Activated T-helper 9 cell treated with anti-CD3 and anti-CD28 coated beads, Interleukin-2, amount 50 U/mL, for 16 hours (primary cell): ENCODE measurements around the gene TBX20.
"Not testable (repeated sequence)": the region's sequence is repeated elsewhere in the genome, so short reads cannot be mapped to it uniquely, and the experiment has no call there.

Experiments
- DNase-seq: peaks from one replicate; pipeline ENCODE4 v3.0.0-alpha.2; 2020; ENCODE audit warnings: low read depth

The TBX20 gene

DNA sequence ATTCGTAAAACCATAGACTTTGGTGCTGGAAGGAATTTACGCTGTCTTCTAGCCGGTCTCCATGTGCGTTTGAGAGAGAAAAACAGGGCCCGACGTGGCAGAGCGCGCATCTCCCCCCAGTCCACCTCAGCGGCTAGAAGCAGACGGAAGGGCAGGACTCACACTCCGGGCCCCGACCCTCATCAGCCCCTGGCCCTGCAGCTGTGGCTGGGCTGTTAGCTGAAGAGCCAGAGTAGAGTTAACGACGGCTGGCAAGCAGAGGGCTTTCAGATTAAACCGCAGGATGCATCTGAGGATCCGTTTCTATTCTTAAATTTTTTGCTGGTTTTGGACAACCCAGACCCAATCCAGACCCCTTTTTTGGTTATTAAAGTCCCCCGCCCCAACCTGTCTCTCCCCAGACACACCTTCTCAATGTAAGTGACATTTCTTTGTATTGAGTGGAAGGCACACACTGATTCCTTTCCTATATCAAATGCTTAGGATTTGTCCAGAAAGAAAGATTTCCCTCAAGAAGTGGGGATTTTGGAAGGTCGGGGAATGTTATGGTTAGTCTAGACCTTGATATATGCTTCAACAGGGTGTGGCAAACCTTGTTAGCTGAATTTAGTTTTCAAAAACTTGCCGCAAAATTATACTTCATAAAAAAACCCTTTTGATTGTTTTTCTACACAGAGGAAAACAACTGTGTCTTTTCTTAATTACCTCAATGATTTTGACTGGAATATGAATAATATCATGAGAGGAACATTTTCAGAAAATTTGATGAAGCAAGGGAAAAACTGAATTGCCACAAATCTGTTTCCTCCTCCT lies 1.7 kb upstream of the TBX20 start:
- DNase-seq = no peak

DNA sequence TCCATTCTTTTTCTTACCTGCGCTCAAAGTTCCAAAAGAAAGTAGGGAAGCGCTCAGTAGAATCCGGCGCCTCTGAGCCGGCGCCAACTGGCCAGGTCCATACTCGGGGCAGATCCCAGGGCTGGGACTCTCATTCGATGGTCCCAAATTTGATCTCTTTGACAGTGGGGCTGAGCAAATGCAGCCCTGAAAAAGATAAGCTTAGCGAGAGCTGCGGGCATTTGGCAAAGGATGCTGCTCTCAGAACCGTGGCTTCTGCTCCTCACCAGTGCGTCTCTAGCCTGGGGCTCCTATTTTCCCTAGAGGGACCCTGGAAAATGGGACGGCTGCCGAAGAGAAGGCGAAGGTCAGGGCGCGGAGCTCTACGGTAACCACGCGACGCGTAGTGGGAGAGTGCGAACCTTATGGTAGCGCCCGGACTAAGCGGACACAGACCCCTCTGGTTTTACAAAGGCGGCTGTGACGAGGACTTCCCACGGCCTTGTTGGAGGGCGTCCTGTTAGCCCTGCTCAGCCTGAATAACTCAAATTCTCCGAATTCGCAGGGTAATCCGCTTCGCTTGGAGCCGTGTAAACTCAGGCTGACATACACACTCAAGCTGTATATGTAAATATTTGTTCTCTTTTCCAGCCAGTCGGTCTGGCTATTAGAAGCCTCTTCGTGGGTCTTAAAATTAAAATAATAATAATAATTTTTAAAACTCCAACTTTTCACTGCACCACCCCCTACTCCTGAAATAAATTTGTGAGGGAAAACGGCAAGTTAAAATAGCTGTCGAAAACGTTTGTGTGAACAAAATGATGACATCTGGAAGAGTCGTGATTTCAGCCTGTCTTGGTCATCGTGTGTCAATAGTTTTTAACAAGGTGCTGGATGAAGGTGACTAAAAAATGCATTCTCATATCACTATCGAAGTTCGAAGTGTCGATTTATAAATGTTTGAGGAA lies 869 bp upstream of the TBX20 start:
- DNase-seq = no peak

DNA sequence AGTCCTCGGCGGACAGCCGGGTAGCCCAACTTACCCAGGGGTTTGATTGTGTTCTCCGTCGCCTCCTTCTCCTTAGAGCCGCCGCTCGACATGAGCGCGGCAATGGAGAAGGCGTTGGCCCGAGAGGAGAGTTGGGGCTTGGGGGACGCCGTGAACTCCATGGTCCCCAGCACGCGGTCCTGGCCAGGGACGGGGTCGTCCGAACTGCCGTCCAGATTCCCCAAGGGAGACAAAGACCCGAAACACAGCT lies 515 bp downstream of the TBX20 start:
- DNase-seq = no peak

DNA sequence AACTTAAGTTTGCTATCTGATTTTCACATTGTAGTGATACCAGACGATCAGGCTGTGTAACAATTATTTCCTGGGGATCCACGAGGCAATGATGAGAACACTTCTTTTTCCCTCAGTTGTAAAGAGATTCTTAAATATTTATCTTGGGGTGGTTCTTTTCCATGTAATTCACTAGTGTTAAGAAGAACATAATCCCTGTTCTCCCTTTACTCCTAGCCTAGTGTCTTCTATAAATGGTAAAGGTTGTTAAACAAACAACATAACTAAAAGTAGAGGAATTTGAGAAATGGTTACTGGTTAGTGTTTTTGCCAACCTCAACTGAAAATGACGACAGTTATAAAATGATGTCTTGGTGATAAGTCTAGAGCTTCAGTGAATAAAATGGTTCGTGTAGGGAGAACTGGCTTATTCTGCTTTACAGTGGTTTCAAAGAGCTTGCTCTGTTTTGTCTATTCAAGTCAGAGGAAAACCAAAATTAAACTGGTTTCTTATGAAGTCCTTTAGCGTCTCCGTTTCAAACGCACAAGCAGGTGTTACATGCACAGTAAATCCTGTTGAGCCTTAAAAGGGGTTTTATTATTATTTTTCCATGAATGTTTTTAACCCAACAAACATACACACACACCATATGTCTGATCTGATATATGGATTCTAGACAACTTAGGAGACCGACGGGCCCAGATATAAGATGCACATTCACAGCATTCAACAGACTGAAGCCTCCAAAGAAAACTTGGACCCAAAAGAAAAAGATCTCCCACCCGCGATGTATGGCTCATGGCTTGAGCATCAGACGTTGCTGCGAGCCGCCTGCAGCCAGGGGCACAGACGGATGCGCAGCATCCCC lies 1.1 kb downstream of the TBX20 start:
- no peak for DNase-seq

DNA sequence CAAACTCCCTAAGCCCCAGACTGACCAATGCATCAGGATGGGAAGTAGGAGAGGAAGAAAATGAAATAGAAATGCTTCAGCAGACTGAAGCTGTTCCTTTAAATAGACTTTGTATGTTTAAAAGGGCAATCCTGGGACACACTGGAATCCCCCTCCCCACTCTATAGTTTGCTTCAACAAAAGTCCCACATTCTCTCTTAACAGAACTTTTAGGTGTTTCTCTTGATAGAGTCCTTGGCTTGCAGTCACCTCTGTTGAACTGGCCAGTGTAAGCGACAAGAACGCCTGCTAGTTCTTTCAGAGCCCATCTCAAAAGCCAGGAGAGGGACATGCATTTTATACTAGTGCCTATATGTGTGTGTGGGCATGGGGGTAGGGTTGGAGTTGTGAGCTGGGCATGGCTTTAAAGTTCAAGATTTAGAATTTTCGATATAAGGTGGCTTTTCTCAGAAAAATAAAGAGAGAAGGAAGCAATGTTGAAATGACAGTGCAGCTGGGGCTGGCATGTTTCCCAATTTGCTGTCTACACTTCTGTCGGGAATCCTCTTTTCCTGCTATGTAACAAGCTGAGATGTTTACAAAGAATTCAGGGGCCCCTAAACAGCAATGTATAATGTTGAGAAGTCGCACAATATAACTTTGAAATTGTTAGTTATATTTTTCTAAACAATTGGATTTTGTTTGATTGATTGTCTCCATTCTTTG lies 2.1 kb downstream of the TBX20 start:
- no peak for DNase-seq

DNA sequence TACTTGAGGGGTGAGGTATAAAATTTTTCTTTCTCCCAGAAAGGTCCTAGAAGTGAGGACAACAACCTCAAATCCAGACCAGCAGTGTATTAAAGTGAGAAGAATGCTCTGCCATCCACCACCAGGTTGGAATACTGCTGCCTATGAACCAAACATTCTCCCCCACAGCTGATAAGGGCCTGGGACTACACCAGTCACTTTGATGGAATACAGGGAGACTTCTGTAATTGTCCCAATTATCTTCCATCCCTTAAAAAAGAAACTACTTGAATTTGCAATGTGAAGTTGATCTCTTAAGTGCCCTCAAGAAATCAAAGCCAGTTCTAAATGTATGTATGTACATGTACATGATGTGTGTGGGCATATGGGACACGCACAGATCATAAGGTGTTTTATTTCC lies 3.0 kb downstream of the TBX20 start:
- no peak for DNase-seq

DNA sequence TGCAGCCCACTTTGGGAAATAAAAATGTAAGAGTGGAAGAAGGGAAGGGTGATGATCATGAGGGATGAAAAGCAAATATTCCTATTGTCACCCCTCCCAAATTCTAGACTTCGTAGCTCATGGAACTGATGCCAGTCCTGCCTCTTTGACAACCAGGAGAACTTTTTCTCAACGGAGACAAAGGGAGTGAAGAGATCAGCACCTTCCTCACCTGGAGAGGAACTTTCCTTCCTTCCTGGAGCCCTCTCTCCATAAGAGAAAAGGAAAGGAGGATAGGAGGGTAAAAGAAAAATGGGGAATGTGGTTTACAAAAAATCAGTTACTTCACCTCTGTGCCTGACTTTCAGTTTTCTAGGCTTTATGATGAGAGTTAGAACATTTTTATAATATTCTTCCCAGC lies 3.4 kb downstream of the TBX20 start:
- DNase-seq = no peak

DNA sequence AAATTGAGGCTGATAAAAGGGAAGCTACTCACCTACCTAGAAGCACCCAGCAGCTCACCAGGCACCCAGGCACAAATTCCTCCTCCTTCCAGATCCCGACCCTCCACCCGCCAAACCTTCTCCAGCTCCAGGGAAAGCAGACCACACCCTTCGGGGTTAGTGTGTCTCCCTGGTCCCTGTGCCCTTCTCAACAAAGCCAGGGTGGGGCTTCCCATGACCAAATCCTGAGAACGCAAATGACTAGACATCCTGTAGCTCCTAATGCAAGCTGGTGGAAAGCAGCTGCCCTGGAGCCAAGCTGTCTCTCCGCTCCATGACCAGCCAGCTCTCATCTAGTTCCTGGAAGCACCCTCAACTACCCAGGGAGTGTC lies 4.4 kb downstream of the TBX20 start:
- DNase-seq = no peak

DNA sequence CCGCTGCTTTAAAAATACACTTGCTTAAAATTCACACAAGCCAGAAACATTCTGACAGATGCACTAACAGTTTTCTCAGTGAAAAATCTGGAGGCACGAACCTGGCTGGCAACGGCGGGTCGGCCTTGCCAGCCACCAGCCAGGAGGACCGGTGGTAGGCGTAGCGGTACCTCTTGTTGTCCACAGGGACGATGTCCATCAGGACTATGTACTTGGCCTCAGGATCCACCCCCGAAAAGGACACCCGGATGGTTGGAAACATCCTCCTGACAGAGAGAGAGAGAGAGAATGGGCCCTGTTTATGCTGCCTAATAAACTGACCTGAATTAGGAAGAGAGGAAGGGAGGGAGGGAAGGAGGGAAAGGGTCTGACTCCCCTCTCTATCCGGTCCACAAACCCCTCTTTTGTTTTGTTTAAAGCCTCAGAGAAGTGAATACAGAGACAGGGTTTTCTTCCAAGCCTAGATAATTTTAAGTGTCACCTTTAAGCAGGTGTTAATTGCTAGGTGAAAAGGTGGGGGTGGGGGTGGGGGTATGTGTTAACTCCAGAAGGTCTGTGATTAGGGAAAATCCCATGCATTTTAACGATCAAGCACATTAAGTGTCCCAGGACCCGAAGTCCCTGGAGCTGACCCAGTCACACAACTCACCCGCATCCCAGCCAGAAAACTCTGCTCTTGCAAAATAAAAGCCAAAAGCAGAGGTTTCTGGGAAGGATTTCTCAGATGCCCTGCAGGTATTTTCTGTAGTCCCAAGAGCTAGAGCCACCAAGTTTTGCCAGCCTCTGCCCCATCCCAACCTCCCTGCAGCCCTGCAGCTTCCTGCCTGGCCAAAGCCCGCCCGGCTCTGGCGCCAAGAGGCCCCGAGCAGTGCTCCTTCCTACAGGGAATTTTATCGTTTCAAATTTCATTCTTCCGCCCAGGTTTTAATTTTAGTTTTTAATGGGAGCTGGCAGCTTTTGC lies 5.0 kb downstream of the TBX20 start:
- DNase-seq = no peak

DNA sequence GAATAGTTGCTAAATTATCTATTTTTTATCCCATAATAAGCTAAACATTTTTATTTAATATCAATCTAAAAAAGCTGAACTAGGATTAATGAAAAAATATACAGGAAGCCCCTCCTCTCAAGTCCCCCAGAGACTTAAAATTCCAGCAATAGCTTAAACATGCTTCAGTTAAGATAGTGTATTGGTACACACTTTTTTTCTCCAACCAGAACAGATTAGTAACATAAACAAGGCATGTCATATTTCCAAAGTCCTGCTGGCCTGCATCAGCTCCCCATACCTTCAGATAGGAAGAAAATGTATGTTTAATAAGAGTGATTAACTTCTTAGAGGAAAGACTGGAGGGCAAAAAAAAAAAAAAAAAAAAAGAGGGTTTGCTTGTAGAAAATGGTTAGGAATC lies 7.1 kb downstream of the TBX20 start:
- DNase-seq = no peak

DNA sequence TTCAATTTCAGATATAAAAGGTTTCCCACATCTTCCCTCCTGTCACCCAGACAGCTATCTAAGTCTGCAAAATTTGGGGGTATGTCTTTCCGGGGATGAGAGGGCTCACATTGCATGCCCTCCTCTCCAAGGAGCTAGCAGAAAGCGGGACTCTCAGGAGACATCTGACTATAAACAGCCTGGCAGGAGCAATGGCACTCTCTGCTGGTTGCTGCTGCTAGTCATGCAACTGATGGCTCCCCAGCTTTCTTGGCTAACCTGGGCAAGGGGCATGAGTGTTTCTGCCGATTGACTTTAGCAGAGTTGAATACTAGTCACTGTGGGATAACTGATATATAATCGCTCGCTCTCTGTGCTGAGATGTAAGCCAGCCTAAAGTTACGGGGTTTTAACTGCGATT lies 12.0 kb downstream of the TBX20 start:
- DNase-seq = no peak

DNA sequence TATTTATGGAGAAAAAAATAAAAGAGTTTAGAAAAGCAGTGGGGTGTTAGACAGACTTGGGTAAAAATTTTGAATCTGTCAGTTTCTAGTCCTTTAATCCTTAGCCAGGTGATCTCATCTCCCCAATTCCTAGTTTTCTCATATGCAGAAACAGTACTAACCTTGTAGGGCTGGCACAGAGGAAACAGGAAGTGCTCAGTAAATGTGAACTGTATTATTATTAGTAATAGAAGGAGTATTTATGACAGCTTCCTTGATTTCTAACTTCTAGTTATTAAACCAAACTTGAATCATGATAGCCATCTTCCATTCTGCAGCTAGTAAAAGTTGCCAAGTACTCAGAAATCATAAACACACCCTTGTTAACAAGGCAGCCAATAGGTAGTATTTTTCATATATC lies 12.5 kb downstream of the TBX20 start:
- DNase-seq = no peak

DNA sequence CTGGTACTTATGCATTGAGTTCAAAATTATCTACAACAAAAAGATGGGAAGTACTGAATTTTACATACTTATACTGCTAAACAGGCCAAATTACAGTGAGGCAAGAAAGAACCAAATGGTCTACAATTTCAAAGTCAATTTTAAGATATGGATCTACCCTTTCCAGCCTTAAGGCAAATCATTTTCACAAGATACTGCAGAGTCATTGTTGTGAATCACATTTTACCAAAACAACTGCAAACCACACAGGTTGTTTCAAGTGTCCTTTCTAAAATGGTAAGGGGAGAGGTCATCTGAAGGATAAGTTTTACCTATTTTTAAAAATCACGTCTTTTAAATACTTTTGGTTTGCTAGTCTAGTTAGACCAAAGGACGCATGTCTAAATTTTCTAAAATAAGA lies 12.9 kb downstream of the TBX20 start:
- DNase-seq = not testable (repeated sequence)

DNA sequence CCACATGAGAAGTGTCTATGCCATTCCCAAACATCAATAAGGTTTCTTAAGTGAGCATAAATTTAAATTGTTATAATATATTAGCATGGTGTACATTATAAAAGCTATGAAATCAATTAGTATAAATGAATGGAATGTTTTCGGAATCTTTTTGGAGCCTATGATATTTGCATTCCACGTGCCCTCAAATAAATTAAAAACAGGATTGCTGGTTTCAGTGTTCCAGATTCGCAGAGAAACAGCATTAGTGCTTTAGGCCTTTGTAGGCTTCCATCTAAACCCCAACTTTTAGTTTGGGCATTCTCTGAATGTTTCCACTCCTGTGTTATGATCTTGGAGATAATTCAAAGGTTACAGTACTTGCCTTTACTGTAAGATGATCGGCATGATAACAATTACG lies 15.4 kb downstream of the TBX20 start:
- not testable (repeated sequence) for DNase-seq

DNA sequence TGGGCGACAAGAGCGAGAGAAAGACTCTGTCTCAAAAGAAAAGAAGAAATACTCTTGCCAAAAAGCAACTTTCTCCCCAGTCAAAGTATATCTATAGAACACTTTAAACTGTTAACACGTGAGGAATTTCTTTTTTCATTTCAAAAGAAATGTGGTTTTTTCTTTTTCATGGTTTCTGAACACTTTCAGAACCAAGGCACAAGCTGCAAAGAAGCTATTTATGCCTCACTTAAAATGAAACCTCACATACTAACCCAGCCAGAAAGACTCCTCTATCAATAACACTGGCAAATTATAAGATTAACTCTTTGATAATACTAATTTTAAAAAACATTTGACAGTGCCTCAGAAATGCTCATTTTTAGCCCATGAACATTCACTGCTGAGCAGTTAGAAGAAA lies 20.9 kb downstream of the TBX20 start:
- no peak for DNase-seq

DNA sequence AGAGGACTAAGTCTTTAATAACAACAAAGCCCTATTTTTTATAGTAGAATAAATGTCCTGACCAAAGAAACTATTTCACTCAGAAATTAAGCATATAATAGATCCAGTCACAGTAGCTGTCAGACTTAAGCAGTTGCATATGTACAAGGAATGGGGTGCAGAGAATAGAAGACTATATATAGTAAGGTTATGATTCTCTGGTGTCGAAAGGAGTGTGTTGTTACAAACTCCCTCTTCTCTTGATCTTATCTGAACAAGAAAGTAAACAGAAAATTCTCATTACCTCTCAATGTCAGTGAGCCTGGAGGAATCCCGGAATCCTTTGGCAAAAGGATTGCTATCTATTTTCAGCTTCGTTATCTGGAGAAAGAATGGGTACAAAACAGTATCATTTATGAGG lies 22.7 kb downstream of the TBX20 start:
- not testable (repeated sequence) for DNase-seq

DNA sequence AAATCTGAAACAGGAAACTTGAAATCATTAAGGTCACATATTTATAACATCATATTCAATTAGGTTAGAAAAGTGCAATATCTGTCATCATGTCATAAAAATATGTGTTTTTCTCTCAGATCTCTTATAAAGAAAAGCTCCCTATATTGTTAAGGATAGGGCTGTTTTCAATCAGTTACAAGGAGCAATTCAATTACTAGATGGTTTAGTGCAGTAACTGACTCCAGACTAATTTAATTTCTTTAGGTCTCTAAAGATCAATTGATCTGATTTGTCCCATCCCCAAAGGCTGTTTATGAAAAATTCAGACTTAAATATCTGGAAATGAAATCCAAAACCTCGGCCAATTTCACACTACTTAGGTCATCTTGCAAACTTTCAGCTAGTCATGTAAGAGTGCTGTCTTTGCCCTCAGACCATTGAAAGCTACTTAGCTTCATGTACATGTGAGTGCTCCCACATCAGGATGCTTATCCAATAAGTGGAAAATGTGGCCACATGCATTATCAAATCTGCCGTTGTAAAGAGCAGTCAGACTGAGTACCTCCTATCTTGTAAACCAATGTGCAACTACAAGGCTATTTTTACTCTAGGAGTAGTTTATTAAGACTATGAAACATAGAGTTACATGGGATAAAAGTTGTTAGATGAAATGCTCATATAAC lies 24.7 kb downstream of the TBX20 start:
- DNase-seq = not testable (repeated sequence)

DNA sequence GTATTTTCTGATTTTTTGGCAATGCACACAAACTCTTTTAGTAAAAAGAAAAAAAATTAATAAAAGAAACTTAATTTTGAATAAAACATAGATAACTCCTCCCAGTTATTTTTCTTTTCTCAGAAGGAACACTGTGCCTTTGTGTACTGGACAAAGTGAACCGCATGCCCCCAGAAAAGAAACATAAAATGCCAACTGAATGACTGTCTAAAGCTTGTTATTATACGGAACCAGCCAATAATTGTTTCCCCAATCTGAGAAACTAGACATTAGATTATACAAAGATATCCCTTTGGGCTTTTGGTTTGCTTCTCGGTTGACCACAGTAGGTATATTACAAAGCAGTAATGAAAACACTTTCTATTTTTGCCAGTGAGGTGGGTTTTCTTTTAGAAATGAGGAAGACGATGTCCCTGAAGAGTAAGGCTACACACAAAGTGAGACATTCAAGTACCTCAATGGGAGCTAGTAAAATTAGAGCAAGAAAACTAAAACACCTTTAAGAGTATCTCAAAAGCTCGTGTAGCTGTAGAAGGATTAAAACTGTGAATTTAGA lies 25.3 kb downstream of the TBX20 start:
- not testable (repeated sequence) for DNase-seq

DNA sequence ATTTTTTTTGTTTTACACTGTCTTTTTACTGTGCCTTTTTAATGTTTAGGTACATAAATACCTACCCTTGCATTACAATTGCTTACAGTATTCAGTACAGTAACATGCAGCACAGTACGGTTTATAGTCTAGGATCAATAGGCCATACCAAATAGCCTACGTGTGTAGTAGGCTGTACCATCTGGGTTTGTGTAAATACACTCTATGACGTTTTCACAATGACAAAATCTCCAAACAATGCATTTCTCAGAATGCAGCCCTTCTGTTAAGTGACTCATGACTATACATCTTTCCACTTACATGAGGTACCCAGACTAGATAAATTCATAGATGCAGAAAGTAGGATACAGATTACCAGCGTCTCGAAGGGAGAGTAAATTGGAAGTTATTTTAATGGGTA lies 26.5 kb downstream of the TBX20 start:
- not testable (repeated sequence) for DNase-seq

DNA sequence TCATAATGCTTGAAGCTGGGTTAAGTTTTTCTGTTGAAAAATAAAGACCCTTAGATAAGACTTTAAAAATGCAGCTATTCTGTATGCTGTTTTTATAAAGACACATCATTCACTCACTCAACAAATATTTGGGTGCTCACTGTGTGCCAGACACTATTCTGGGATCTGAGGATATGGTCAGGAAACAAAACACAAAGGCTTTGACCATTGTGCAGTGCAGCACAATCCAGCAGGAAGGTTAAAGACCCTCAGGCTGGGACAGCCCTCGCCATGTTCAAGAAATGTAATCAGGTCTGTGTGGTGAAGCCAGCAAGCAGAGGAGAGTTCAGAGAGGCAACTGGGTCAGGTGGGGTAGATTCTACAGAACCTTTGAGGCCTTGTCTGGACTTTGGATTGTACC lies 31.5 kb downstream of the TBX20 start:
- not testable (repeated sequence) for DNase-seq
